ENCODE results near the gene TRIB2. TPM values are rescaled to one million over a fixed set of nuclear protein-coding genes. Genes with fewer than 3 reads are reported as not detected.

Gene TRIB2
- polyA plus RNA-seq, 3 donors: 0.29 to 2.6 (median 0.51) TPM

DNA sequence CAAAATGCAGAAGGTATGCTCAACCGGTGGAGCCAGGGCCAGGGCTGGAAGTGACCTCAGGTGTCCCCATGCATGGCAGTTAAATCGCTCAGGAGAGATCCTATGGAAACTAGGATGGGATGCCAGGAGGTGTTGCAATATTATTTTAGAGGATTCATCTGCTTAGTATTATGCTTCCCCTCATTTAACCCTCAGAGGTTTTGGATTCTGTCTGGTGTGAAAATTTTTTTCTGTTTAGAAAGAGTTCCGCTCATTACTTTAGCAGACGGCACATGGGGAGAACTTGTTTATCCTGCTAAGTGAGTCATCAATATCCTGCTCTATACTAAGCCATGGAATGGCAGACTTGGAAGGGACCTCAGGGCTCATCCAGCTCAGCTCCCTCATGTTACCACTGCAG is 42.5 kb downstream of the TRIB2 start:
- Histone ChIP-seq H3K27ac (ENCODE audit: low read depth in 1 of 2, low read length in 2 of 2) (no peak overlapping the region), H3K4me1 (ENCODE audit: control insufficient read depth in 1 of 2, insufficient read depth in 2 of 2, low read length in 2 of 2) (no peaks in the 10 kb centered on the region), H3K79me2 (ENCODE audit: insufficient read depth, low read length) (no peaks in the 10 kb centered on the region), H3K9ac (ENCODE audit: insufficient read depth, low read length, poor library complexity, severe bottlenecking) (no peak overlapping the region), H3K27me3 (ENCODE audit: control insufficient read depth in 2 of 2, insufficient read depth in 2 of 2, low read length in 2 of 2) (peaks cover 0 to 5% of the 10 kb centered on the region in 2 donors), H3K36me3 (replicated peaks in 1 of 2; ENCODE audit: control insufficient read depth in 1 of 2, insufficient read depth in 2 of 2, low read length in 2 of 2) (no peaks in the 10 kb centered on the region), H3K4me3 (replicated peaks in 1 of 3; ENCODE audit: low read depth in 2 of 3, low read length in 3 of 3) (no peak overlapping the region), H4K20me1 (ENCODE audit: insufficient read depth, low read length) (no peaks in the 10 kb centered on the region), H2AFZ (ENCODE audit: insufficient read depth, low read depth, low read length, poor library complexity, severe bottlenecking) (no peak overlapping the region), H3K4me2 (replicated peaks; ENCODE audit: extremely low read depth, low read length, poor library complexity, severe bottlenecking) (no peak overlapping the region), H3K9me3 (replicated peaks in 1 of 2; ENCODE audit: control insufficient read depth in 1 of 2, insufficient read depth in 1 of 2, low read length in 2 of 2) (peaks cover 0 to 1% of the 10 kb centered on the region in 2 donors)
- Mint-ChIP-seq H3K4me1 (no peaks in the 10 kb centered on the region), H3K4me3 (no peak overlapping the region), H3K36me3 (no peaks in the 10 kb centered on the region), H3K27me3 (ENCODE audit: low read depth in 3 of 3) (peaks cover under 1 to 6% (median 6%) of the 10 kb centered on the region in 3 donors), H3K9me3 (peaks cover 0 to 3% (median 1%) of the 10 kb centered on the region in 7 donors), H3K27ac (no peak overlapping the region)
- no peak for DNase-seq
- no peak for TF ChIP-seq CTCF (IDR thresholded peaks at IDR 0.05)
- WGBS (ENCODE audit: insufficient coverage): no CpG with 5 or more reads among the region's 4 CpGs
- intact Hi-C loops (cut with micrococcal nuclease): no loop called here

DNA sequence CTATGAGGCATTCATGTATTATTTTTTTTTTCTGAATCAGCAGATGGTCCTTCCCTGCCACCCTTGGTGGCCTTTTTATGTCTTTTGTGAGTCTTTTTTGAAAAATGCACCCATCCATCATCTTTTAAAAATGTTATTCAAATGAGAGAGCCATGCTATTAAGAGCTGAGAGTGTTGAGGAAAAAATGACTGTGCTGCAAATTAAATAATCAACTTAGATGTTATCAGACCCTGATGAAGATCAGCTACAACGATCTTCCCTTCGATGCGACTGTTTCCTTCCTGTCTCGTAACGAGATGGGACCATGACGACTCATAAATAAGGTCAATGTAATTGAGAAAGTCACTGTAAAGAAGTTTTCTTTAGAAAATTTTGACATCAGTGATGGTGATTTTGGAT is 44.4 kb downstream of the TRIB2 start:
- peaks cover 6 to 10% (median 8%) of the 10 kb centered on the region in 3 donors for H3K27me3 Mint-ChIP-seq (ENCODE audit: low read depth in 3 of 3)
- no peak for TF ChIP-seq CTCF (IDR thresholded peaks at IDR 0.05)
- peaks cover 0 to 6% (median 0%) of the 10 kb centered on the region in 7 donors for H3K9me3 Mint-ChIP-seq
- H3K9ac ChIP-seq (ENCODE audit: insufficient read depth, low read length, poor library complexity, severe bottlenecking): no peak overlapping the region
- no peak overlapping the region for H2AFZ ChIP-seq (ENCODE audit: insufficient read depth, low read depth, low read length, poor library complexity, severe bottlenecking)
- H3K4me1 Mint-ChIP-seq: no peaks in the 10 kb centered on the region
- H3K27ac ChIP-seq (ENCODE audit: low read depth in 1 of 2, low read length in 2 of 2): no peak overlapping the region
- no peaks in the 10 kb centered on the region for H4K20me1 ChIP-seq (ENCODE audit: insufficient read depth, low read length)
- H3K4me3 Mint-ChIP-seq: no peak overlapping the region
- DNase-seq: no peak
- H3K27me3 ChIP-seq (ENCODE audit: control insufficient read depth in 2 of 2, insufficient read depth in 2 of 2, low read length in 2 of 2): peaks cover 0 to 3% of the 10 kb centered on the region in 2 donors
- H3K36me3 Mint-ChIP-seq: no peaks in the 10 kb centered on the region
- H3K4me1 ChIP-seq (ENCODE audit: control insufficient read depth in 1 of 2, insufficient read depth in 2 of 2, low read length in 2 of 2): no peaks in the 10 kb centered on the region
- H3K79me2 ChIP-seq (ENCODE audit: insufficient read depth, low read length): no peaks in the 10 kb centered on the region
- H3K4me3 ChIP-seq (replicated peaks in 1 of 3; ENCODE audit: low read depth in 2 of 3, low read length in 3 of 3): no peak overlapping the region
- no peaks in the 10 kb centered on the region for H3K36me3 ChIP-seq (replicated peaks in 1 of 2; ENCODE audit: control insufficient read depth in 1 of 2, insufficient read depth in 2 of 2, low read length in 2 of 2)
- intact Hi-C loops (cut with micrococcal nuclease): no loop called here
- H3K9me3 ChIP-seq (replicated peaks in 1 of 2; ENCODE audit: control insufficient read depth in 1 of 2, insufficient read depth in 1 of 2, low read length in 2 of 2): peaks cover 0 to 3% of the 10 kb centered on the region in 2 donors
- no peak overlapping the region for H3K4me2 ChIP-seq (replicated peaks; ENCODE audit: extremely low read depth, low read length, poor library complexity, severe bottlenecking)
- no peak overlapping the region for H3K27ac Mint-ChIP-seq
- no CpG with 5 or more reads among the region's 6 CpGs for WGBS (ENCODE audit: insufficient coverage)
